Measurements from ENCODE around the gene CSNK1D.

GRCh38 chr17:82201498-82201910 lies 72.0 kb downstream of the CSNK1D start:
- TF ChIP-seq SMC3 (conservative IDR thresholded peaks at IDR 0.05; ENCODE audit: poor library complexity) (no peak), CTCF (IDR thresholded peaks at IDR 0.05; ENCODE audit: poor library complexity, severe bottlenecking) (no peak), POLR2AphosphoS5 (IDR thresholded peaks at IDR 0.05) (no peak), EZH2 (IDR thresholded peaks at IDR 0.05; ENCODE audit: borderline replicate concordance, insufficient read depth, low read length, poor library complexity, severe bottlenecking) (no peak), REST (IDR thresholded peaks at IDR 0.05; ENCODE audit: borderline replicate concordance) (no peak), RAD21 (conservative IDR thresholded peaks at IDR 0.05) (no peak), MXI1 (conservative IDR thresholded peaks at IDR 0.05; ENCODE audit: poor library complexity, severe bottlenecking) (no peak)

Data from neural cell (in vitro differentiated cells).